Measurements from ENCODE around the gene KRT15.

DNA sequence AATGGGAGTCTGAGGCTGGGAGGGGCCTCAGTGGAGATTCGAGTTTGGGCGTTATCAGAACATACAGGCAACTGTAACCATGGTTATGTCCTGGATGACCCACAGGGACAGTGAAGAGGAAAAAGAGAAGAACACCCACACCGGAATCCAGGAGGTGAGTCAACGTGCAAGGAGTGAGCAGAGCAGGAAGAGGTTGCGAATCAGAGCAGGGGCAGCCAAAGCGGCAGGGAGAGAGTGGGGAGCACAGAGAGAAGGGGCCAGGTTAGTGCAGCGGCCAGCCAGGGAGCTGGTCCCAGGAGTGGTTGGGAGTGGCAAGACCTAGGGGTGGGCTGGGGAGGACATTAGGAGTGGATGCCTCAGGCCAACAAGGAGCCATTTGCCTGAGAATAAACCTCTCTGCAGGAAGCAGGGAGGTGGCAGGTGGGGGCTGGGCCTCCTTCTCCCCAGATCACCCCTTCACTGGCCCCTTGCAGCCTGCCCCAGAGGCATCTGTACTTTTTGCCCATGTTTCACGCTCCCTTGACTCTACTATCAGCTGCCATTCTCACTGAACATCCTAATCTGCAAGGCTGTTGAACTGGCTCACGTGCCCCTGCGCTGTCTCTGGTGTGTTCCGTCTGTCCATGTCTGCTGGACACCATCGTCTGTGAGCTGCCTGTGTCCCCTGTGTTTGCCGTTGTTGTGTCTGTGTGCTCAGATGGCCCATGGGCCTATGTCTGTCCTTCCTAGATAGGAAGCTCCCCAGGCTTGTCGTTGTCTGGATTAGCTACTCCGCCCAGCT is 18.4 kb downstream of the KRT15 start:
- TF ChIP-seq EZH2 (IDR thresholded peaks at IDR 0.05; ENCODE audit: borderline replicate concordance, low read length): no peak
- TF ChIP-seq, protein P1, sequence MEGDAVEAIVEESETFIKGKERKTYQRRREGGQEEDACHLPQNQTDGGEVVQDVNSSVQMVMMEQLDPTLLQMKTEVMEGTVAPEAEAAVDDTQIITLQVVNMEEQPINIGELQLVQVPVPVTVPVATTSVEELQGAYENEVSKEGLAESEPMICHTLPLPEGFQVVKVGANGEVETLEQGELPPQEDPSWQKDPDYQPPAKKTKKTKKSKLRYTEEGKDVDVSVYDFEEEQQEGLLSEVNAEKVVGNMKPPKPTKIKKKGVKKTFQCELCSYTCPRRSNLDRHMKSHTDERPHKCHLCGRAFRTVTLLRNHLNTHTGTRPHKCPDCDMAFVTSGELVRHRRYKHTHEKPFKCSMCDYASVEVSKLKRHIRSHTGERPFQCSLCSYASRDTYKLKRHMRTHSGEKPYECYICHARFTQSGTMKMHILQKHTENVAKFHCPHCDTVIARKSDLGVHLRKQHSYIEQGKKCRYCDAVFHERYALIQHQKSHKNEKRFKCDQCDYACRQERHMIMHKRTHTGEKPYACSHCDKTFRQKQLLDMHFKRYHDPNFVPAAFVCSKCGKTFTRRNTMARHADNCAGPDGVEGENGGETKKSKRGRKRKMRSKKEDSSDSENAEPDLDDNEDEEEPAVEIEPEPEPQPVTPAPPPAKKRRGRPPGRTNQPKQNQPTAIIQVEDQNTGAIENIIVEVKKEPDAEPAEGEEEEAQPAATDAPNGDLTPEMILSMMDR (IDR thresholded peaks at IDR 0.05; ENCODE audit: low read length): no peak

All from OCI-LY1 (cell line).